OCI-LY3 (cell line): ENCODE measurements around the gene TGIF1.

Source experiments
- EZH2phosphoT487 ChIP-seq: fragments of 200-600 bp; shearing (Covaris generic); IDR thresholded peaks from 2 replicates; pipeline ENCODE4 v1.6.1; 2018; ENCODE audit warnings: antibody characterized with exemption, mixed run types, low read depth
- TF ChIP-seq, protein P1 (sequence below): fragments of 200-600, 300-600 bp; sonication (generic); IDR thresholded peaks from 2 replicates; pipeline ENCODE4 v1.5.1; 2014; ENCODE audit warnings: antibody characterized with exemption, low read length, low read depth

- TF ChIP-seq, protein P1, sequence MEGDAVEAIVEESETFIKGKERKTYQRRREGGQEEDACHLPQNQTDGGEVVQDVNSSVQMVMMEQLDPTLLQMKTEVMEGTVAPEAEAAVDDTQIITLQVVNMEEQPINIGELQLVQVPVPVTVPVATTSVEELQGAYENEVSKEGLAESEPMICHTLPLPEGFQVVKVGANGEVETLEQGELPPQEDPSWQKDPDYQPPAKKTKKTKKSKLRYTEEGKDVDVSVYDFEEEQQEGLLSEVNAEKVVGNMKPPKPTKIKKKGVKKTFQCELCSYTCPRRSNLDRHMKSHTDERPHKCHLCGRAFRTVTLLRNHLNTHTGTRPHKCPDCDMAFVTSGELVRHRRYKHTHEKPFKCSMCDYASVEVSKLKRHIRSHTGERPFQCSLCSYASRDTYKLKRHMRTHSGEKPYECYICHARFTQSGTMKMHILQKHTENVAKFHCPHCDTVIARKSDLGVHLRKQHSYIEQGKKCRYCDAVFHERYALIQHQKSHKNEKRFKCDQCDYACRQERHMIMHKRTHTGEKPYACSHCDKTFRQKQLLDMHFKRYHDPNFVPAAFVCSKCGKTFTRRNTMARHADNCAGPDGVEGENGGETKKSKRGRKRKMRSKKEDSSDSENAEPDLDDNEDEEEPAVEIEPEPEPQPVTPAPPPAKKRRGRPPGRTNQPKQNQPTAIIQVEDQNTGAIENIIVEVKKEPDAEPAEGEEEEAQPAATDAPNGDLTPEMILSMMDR, result no peak
- TF ChIP-seq EZH2phosphoT487, result no peak
Observed at GRCh38 chr18:3418083-3418482, 31.9 kb upstream of the TGIF1 start.
